PC-3 (cell line): ENCODE data around the gene EMID1.

Experiments
- CTCF ChIP-seq: fragments of 300-600 bp; sonication (generic); conservative IDR thresholded peaks from 2 replicates; pipeline ENCODE4 v1.5.1; 2017; ENCODE audit warnings: antibody characterized with exemption, low read depth, mild to moderate bottlenecking, low read length
- EZH2 ChIP-seq: fragments of 300-600 bp; sonication (generic); IDR thresholded peaks from one replicate; pipeline ENCODE4 v1.6.1; 2017; ENCODE audit warnings: antibody characterized with exemption, mild to moderate bottlenecking, low read length; ENCODE audit not compliant: unreplicated experiment
- EZH2phosphoT487 ChIP-seq: fragments of 300-600 bp; sonication (generic); IDR thresholded peaks from 2 replicates; pipeline ENCODE4 v1.6.1; 2018; ENCODE audit warnings: mild to moderate bottlenecking, antibody characterized with exemption, low read length, borderline replicate concordance

DNA sequence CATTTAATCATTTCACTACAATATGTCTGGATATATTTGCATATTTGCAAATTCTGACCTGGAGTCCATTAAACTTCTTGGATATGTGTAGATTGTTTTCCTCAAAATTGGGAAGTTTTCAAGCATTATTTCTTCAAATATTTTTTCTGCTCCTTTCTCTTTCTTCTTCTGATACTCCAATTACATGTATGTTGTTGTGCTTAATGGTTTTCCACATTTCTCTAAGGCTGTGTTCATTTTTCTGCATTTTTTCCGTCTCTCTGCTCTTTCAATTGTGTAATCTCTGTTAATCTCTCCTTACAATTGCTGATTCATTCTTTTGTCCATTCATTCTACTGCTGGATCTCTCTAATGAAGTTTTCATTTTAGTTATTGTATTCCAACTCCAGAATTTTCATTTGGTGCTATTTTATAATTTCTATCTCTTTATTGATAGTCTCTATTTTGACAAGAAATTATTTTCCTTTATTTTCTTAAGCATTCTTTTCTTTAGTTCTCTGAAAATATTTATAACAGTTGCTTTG is 30.3 kb upstream of the EMID1 start:
- TF ChIP-seq EZH2 (no peak), CTCF (no peak), EZH2phosphoT487 (no peak)
